H1 (cell line): ENCODE measurements around the gene VWA1. TPM values are rescaled to one million over a fixed set of nuclear protein-coding genes. Genes with fewer than 3 reads are reported as not detected.

ENCODE experiments used
- CTCF ChIA-PET: fragments of 300-600 bp; sonication (Branson Sonifier 250); formaldehyde crosslinking; loops from one replicate; lab custom pipeline; 2021; ENCODE audit not compliant: partially characterized antibody; lab: Charles Lee
- POLR2A ChIA-PET: fragments of 300-600 bp; sonication (Branson Sonifier 250); formaldehyde crosslinking; loops from one replicate; lab custom pipeline; 2021; ENCODE audit warnings: inconsistent platforms; ENCODE audit not compliant: partially characterized antibody; lab: Charles Lee
- DNase-seq, 2 experiments: peaks; one replicate each; pipeline versions ENCODE4 v3.0.0 to v3.0.0-alpha.2; 2010 to 2022; ENCODE audit warnings: low spot score in 2 of 2, low read depth in 1 of 2, mixed read lengths in 1 of 2
- FAIRE-seq: peaks from 2 replicates; lab custom pipeline; 2011; peaks lifted over from hg19 to GRCh38; lab: Jason Lieb, UNC
- H2AFZ ChIP-seq: 2 replicates; pipeline ENCODE4 v1.8.1; 2012; ENCODE audit warnings: low read length, inconsistent platforms
- H2AK5ac ChIP-seq: 2 replicates; pipeline ENCODE4 v1.6.1; 2013; ENCODE audit warnings: low read depth, low read length
- H2BK120ac ChIP-seq: replicated peaks from 2 replicates; pipeline ENCODE3; 2013; ENCODE audit warnings: low read depth, low read length, inconsistent platforms
- H2BK12ac ChIP-seq: 2 replicates; pipeline ENCODE4 v1.6.1; 2013; ENCODE audit warnings: low read depth, low read length
- H2BK15ac ChIP-seq: 2 replicates; pipeline ENCODE4 v1.6.1; 2013; ENCODE audit warnings: low read length
- H2BK20ac ChIP-seq: 2 replicates; pipeline ENCODE4 v1.6.1; 2013; ENCODE audit warnings: low read length
- H2BK5ac ChIP-seq: 2 replicates; pipeline ENCODE4 v1.6.1; 2013; ENCODE audit warnings: low read depth, low read length
- H3K14ac ChIP-seq: 2 replicates; pipeline ENCODE4 v1.6.1; 2013; ENCODE audit warnings: inconsistent platforms; ENCODE audit not compliant: insufficient read length
- H3K18ac ChIP-seq: 2 replicates; pipeline ENCODE4 v1.6.1; 2013; ENCODE audit warnings: low read length; ENCODE audit errors: extremely low read depth
- H3K23ac ChIP-seq: 2 replicates; pipeline ENCODE4 v1.6.1; 2013; ENCODE audit warnings: inconsistent platforms; ENCODE audit not compliant: insufficient read length
- H3K23me2 ChIP-seq: 2 replicates; pipeline ENCODE4 v1.6.1; 2013; ENCODE audit warnings: low read depth, low read length
- H3K27ac ChIP-seq: 2 replicates; pipeline ENCODE4 v1.6.1; 2011; ENCODE audit warnings: low read depth, low read length, inconsistent platforms
- H3K27me3 ChIP-seq, 4 experiments: replicated peaks in 1 of 4; 1 replicate in 1 of 4; 2 replicates in 3 of 4; pipeline versions ENCODE4 v1.6.1 to v1.8.1; 2011 to 2013; ENCODE audit warnings: low read length in 3 of 4, mild to moderate bottlenecking in 3 of 4, inconsistent platforms in 2 of 4, mixed read lengths in 2 of 4, moderate library complexity in 1 of 4; ENCODE audit not compliant: control insufficient read depth in 3 of 4, insufficient read depth in 3 of 4; ENCODE audit errors: extremely low read depth in 1 of 4
- H3K36me3 ChIP-seq, 4 experiments: 2 replicates each; pipeline versions ENCODE4 v1.6.1 to v1.8.1; 2011 to 2013; ENCODE audit warnings: mild to moderate bottlenecking in 4 of 4, low read length in 3 of 4, moderate library complexity in 2 of 4, control low read depth in 1 of 4, inconsistent platforms in 1 of 4; ENCODE audit not compliant: insufficient read depth in 4 of 4, control insufficient read depth in 2 of 4
- H3K4ac ChIP-seq: replicated peaks from 2 replicates; pipeline ENCODE3; 2013; ENCODE audit warnings: low read length, low read depth, mixed read lengths, inconsistent platforms; ENCODE audit not compliant: insufficient read length
- H3K4me1 ChIP-seq, 4 experiments: replicated peaks in 1 of 4; 1 replicate in 1 of 4; 2 replicates in 3 of 4; pipeline versions ENCODE4 v1.6.1 to v1.8.1; 2011 to 2013; ENCODE audit warnings: low read length in 3 of 4, inconsistent platforms in 2 of 4, mixed read lengths in 1 of 4; ENCODE audit not compliant: insufficient read depth in 4 of 4, control insufficient read depth in 3 of 4
- H3K4me2 ChIP-seq, 2 experiments: 2 replicates each; pipeline versions ENCODE4 v1.6.1 to v1.8.1; 2011 to 2013; ENCODE audit warnings: low read depth in 2 of 2, low read length in 2 of 2, control low read depth in 1 of 2, inconsistent platforms in 1 of 2, mild to moderate bottlenecking in 1 of 2; ENCODE audit not compliant: insufficient read depth in 1 of 2
- H3K4me3 ChIP-seq, 4 experiments: fragments of 200-600, 300-600 bp in 1 of 4; sonication (generic), shearing (Covaris generic), sonication (Bioruptor Twin) in 1 of 4; 2 replicates each; pipeline versions ENCODE4 v1.5.1 to v1.8.1; 2011 to 2016; ENCODE audit warnings: low read length in 4 of 4, low read depth in 3 of 4, control low read depth in 2 of 4, inconsistent platforms in 2 of 4, mild to moderate bottlenecking in 2 of 4, mixed read lengths in 1 of 4, moderate library complexity in 1 of 4; ENCODE audit not compliant: insufficient read depth in 2 of 4; ENCODE audit errors: extremely low read depth in 1 of 4
- H3K56ac ChIP-seq: replicated peaks from 2 replicates; pipeline ENCODE3; 2013; ENCODE audit warnings: low read depth, mild to moderate bottlenecking, mixed read lengths, low read length, inconsistent platforms; ENCODE audit not compliant: insufficient read length
- H3K79me1 ChIP-seq: 2 replicates; pipeline ENCODE4 v1.6.1; 2013; ENCODE audit warnings: low read depth, low read length, control low read depth
- H3K79me2 ChIP-seq, 2 experiments: 2 replicates each; pipeline versions ENCODE4 v1.6.1 to v1.8.1; 2012 to 2013; ENCODE audit warnings: low read length in 2 of 2, mild to moderate bottlenecking in 2 of 2, inconsistent platforms in 1 of 2; ENCODE audit not compliant: insufficient read depth in 2 of 2, control insufficient read depth in 1 of 2
- H3K9ac ChIP-seq, 4 experiments: replicated peaks in 1 of 4; 1 replicate in 1 of 4; 2 replicates in 3 of 4; pipeline versions ENCODE4 v1.6.1 to v1.8.1; 2011 to 2013; ENCODE audit warnings: low read depth in 3 of 4, low read length in 3 of 4, control low read depth in 2 of 4, mild to moderate bottlenecking in 2 of 4, moderate library complexity in 2 of 4, inconsistent platforms in 1 of 4; ENCODE audit errors: extremely low read depth in 1 of 4
- H3K9me3 ChIP-seq, 2 experiments: 2 replicates each; pipeline versions ENCODE4 v1.6.1 to v1.8.1; 2012 to 2013; ENCODE audit warnings: mild to moderate bottlenecking in 2 of 2, moderate library complexity in 2 of 2, control low read depth in 1 of 2, inconsistent platforms in 1 of 2, low read depth in 1 of 2, low read length in 1 of 2, mixed read lengths in 1 of 2; ENCODE audit not compliant: insufficient read depth in 2 of 2
- H4K20me1 ChIP-seq, 2 experiments: replicated peaks in 1 of 2; 2 replicates each; pipeline versions ENCODE3 to v1.8.1; 2011 to 2013; ENCODE audit warnings: inconsistent platforms in 2 of 2, low read length in 2 of 2, mild to moderate bottlenecking in 1 of 2; ENCODE audit not compliant: insufficient read depth in 2 of 2, control insufficient read depth in 1 of 2
- H4K5ac ChIP-seq: 2 replicates; pipeline ENCODE4 v1.6.1; 2013; ENCODE audit warnings: low read length, low read depth, mixed read lengths, inconsistent platforms; ENCODE audit not compliant: insufficient read length
- H4K8ac ChIP-seq: 2 replicates; pipeline ENCODE4 v1.8.0; 2013; ENCODE audit warnings: mild to moderate bottlenecking, moderate library complexity, low read length, inconsistent platforms; ENCODE audit not compliant: insufficient read depth; ENCODE audit errors: extremely low read depth
- H4K91ac ChIP-seq: replicated peaks from 2 replicates; pipeline ENCODE3; 2013; ENCODE audit warnings: low read length, mixed read lengths, inconsistent platforms; ENCODE audit not compliant: insufficient read length
- ASH2L ChIP-seq: fragments of 200-600, 300-600 bp; sonication (generic); IDR thresholded peaks from one replicate; pipeline ENCODE4 v1.7.1; 2017; ENCODE audit warnings: low read length
- BACH1 ChIP-seq: IDR thresholded peaks from 2 replicates; pipeline ENCODE4 v1.6.1; 2012; ENCODE audit warnings: low read length, improper control_type of control experiment
- BCL11A ChIP-seq, 2 experiments: IDR thresholded peaks; one replicate each; pipeline ENCODE4 v1.6.1; 2011; ENCODE audit warnings: low read depth in 2 of 2, low read length in 2 of 2, mild to moderate bottlenecking in 2 of 2
- CBX8 ChIP-seq: fragments of 300-800, 300-1000 bp; sonication (generic); IDR thresholded peaks from 2 replicates; pipeline ENCODE4 v1.7.1; 2016; ENCODE audit warnings: low read depth, low read length, borderline replicate concordance
- RAD21 ChIP-seq, 2 experiments: IDR thresholded peaks in 1 of 2; conservative IDR thresholded peaks in 1 of 2; 2 replicates each; pipeline ENCODE4 v1.6.1; 2011; ENCODE audit warnings: low read depth in 2 of 2, low read length in 2 of 2, improper control_type of control experiment in 1 of 2, inconsistent platforms in 1 of 2, mild to moderate bottlenecking in 1 of 2, moderate library complexity in 1 of 2
- SIX5 ChIP-seq: IDR thresholded peaks from 2 replicates; pipeline ENCODE4 v1.6.1; 2011; ENCODE audit warnings: mild to moderate bottlenecking, low read depth, low read length
- TEAD4 ChIP-seq: IDR thresholded peaks from 2 replicates; pipeline ENCODE4 v1.6.1; 2012; ENCODE audit warnings: low read depth, low read length, inconsistent platforms, mixed read lengths
- WGBS, 2 experiments: shearing (Covaris generic) in 1 of 2; methylation state at CpG; one replicate each; pipeline versions ENCODE4 v1.1.6 to v1.1.7; 2013 to 2015; ENCODE audit warnings: low lambda C conversion rate in 2 of 2, mixed read lengths in 2 of 2, inconsistent platforms in 1 of 2, low coverage in 1 of 2, missing lambda C conversion rate in 1 of 2; ENCODE audit not compliant: insufficient replicate concordance in 2 of 2, insufficient coverage in 1 of 2, insufficient read length in 1 of 2; ENCODE audit errors: extremely low coverage in 1 of 2, missing lambda C conversion rate in 1 of 2; 5-methylcytosine and 5-hydroxymethylcytosine counted together
- polyA plus RNA-seq, 7 experiments: library from polyadenylated mRNA; depleted of rRNA in 3 of 7; stranded (reverse) in 5 of 7; unstranded in 2 of 7; fragments of >200 nt in 5 of 7; fragments of 200-250 nt in 2 of 7; gene quantifications; 1 replicate in 5 of 7; 2 replicates in 1 of 7; 4 replicates in 1 of 7; pipeline versions ENCODE4 v1.2.1 to v1.2.3, GENCODE V29; 2011 to 2013; ENCODE audit warnings: missing spikeins in 2 of 7, mixed read lengths in 2 of 7
- total RNA-seq: library from RNA; stranded (reverse); fragmentation: NEBNext Ultra II Directional; extraction: Animal tissue kit (Norgen Biotek cat#: 25700); gene quantifications from 2 replicates; pipeline ENCODE4 v1.2.1, GENCODE V29; 2021
- TF ChIP-seq, protein P1 (sequence below): IDR thresholded peaks from 2 replicates; pipeline ENCODE4 v1.6.1; 2011; ENCODE audit warnings: low read depth, mild to moderate bottlenecking, low read length; ENCODE audit not compliant: insufficient read depth

VWA1 gene
- total and polyA plus RNA-seq, 2 of the 8 experiments (the other 6 are each of a cell fraction or from before 2014, with no cell fraction given) = 16.0 to 36.6 TPM

DNA sequence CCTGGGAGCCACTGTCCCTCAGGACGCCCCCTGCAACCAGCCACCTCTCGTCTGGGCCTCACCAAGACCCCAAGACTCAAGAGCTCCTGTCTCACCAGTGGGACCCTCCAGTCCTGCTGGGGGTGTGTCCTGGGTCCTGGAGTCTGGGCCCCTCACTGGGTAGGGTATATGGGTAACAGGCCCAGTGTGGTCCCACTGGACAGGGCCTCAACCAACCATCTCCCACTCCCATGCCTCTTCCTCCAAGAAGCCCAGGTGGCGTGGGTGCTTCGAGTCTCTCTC, 725 bp upstream of the VWA1 start:
- H3K4me1 ChIP-seq = peaks cover 0 to 59% (median 42%) of the 10 kb centered on the region in 4 experiments; a peak in 6 of 7 replicates
- H3K79me1 ChIP-seq = no peaks in the 10 kb centered on the region
- peaks cover 18% of the 10 kb centered on the region; the same call in 1 of the 2 replicates for H3K23me2 ChIP-seq
- H2BK5ac ChIP-seq = peak overlapping the region; percentile 95; the same call in 1 of the 2 replicates
- peak overlapping the region; percentile 69 for H2BK12ac ChIP-seq
- no peak overlapping the region; a peak in 1 of 7 replicates for H3K9ac ChIP-seq
- peaks cover 0 to 3% (median 0%) of the 10 kb centered on the region in 4 experiments; a peak in 2 of 7 replicates for H3K27me3 ChIP-seq
- no peak overlapping the region for H2AFZ ChIP-seq
- CTCF ChIA-PET = interaction anchor here (1.1 to 2.1 kb wide), 5 partner anchors 16 to 33 kb away, joined by 3 to 9 read pairs (median 5); no protein-coding TSS in a partner anchor
- H3K4me2 ChIP-seq = peak overlapping the region; percentile 54 to 94
- 0 out of 2 replicates have a peak overlapping the region, but pooled peaks have one; percentile 17 for H3K27ac ChIP-seq
- H3K36me3 ChIP-seq = peaks cover 0 to 7% (median 0%) of the 10 kb centered on the region in 4 experiments; a peak in 1 of 8 replicates
- peak overlapping the region; percentile 15 for H4K5ac ChIP-seq
- TF ChIP-seq ASH2L (no peak), RAD21 (IDR thresholded peaks at IDR 0.05 in 1 of 2, conservative IDR thresholded peaks at IDR 0.05 in 1 of 2; ENCODE audit: low read depth in 2 of 2, low read length in 2 of 2) (no peak), SIX5 (no peak), BACH1 (no peak), CBX8 (no peak), TEAD4 (no peak), BCL11A (IDR thresholded peaks at IDR 0.05; ENCODE audit: low read depth in 2 of 2, low read length in 2 of 2) (no peak)
- TF ChIP-seq, protein P1, sequence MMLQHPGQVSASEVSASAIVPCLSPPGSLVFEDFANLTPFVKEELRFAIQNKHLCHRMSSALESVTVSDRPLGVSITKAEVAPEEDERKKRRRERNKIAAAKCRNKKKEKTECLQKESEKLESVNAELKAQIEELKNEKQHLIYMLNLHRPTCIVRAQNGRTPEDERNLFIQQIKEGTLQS = no peak
- FAIRE-seq = no peak
- H3K14ac ChIP-seq = no peak overlapping the region
- peak overlapping the region; percentile 99 for H4K91ac ChIP-seq
- 0 out of 2 replicates have a peak overlapping the region, but pooled peaks have one; percentile 13 for H2BK20ac ChIP-seq
- peaks cover 0 to 8% of the 10 kb centered on the region in 2 experiments; a peak in 1 of 4 replicates for H3K79me2 ChIP-seq
- WGBS, 2 experiments = 60% methylated on average over 4 of the region's 4 CpGs; no CpG with 5 or more reads in 1 of the 2 experiments
- DNase-seq = peak in 1 of 2 experiments; percentile 69
- no peak overlapping the region for H3K56ac ChIP-seq
- H2AK5ac ChIP-seq = no peak overlapping the region
- H3K23ac ChIP-seq = no peak overlapping the region
- H2BK120ac ChIP-seq = no peak overlapping the region
- POLR2A ChIA-PET = interaction anchor here (1.1 to 22.9 kb wide), 11 partner anchors 12 to 105 kb away, joined by 3 to 515 read pairs (median 4); partner anchors contain the start of genes ANKRD65, CCNL2 and MRPL20
- peak overlapping the region; percentile 86 for H3K18ac ChIP-seq
- H3K4ac ChIP-seq = no peak overlapping the region
- H4K8ac ChIP-seq = peak overlapping the region; percentile 86
- peak overlapping the region; percentile 21 to 72 (median 59); a peak in 5 of 8 replicates for H3K4me3 ChIP-seq
- H3K9me3 ChIP-seq = no peaks in the 10 kb centered on the region
- H2BK15ac ChIP-seq = peak overlapping the region; percentile 73; the same call in 1 of the 2 replicates
- H4K20me1 ChIP-seq = peaks cover 4 to 7% of the 10 kb centered on the region in 2 experiments
